Activated naive CD4-positive, alpha-beta T cell treated with anti-CD3 and anti-CD28 coated beads, Interleukin-2, amount 50 U/mL, for 24 hours (primary cell): ENCODE measurements around the gene GALNT17.
"Not testable (repeated sequence)": the region's sequence is repeated elsewhere in the genome, so short reads cannot be mapped to it uniquely, and the experiment has no call there.

ENCODE experiments used
- H3K27ac Mint-ChIP-seq: one replicate; pipeline ENCODE4 v1.8.0; 2021; ENCODE audit warnings: mild to moderate bottlenecking, mixed read lengths
- H3K27me3 Mint-ChIP-seq: one replicate; pipeline ENCODE4 v1.8.0; 2021; ENCODE audit warnings: mixed read lengths
- H3K36me3 Mint-ChIP-seq: one replicate; pipeline ENCODE4 v1.8.0; 2021; ENCODE audit warnings: mixed read lengths
- H3K4me1 Mint-ChIP-seq: one replicate; pipeline ENCODE4 v1.8.0; 2021; ENCODE audit warnings: mixed read lengths
- H3K4me3 Mint-ChIP-seq: one replicate; pipeline ENCODE4 v1.8.0; 2021; ENCODE audit warnings: mild to moderate bottlenecking, mixed read lengths
- H3K9me3 Mint-ChIP-seq: one replicate; pipeline ENCODE4 v1.8.0; 2021; ENCODE audit warnings: mixed read lengths

The GALNT17 gene

GRCh38 chr7:71643031-71643430 lies 511.1 kb downstream of the GALNT17 start:
- not testable (repeated sequence) for H3K4me3 Mint-ChIP-seq, H3K36me3 Mint-ChIP-seq, H3K27me3 Mint-ChIP-seq, H3K9me3 Mint-ChIP-seq, H3K4me1 Mint-ChIP-seq, H3K27ac Mint-ChIP-seq

GRCh38 chr7:71645836-71646235 lies 513.9 kb downstream of the GALNT17 start:
- H3K4me1 Mint-ChIP-seq = no peaks in the 10 kb centered on the region
- H3K9me3 Mint-ChIP-seq = peaks cover 2% of the 10 kb centered on the region
- no peak overlapping the region for H3K27ac Mint-ChIP-seq

GRCh38 chr7:71649812-71650211 lies 517.9 kb downstream of the GALNT17 start:
- H3K9me3 Mint-ChIP-seq = peaks cover 6% of the 10 kb centered on the region
- H3K36me3 Mint-ChIP-seq = no peaks in the 10 kb centered on the region
- H3K27me3 Mint-ChIP-seq = no peaks in the 10 kb centered on the region
- no peak overlapping the region for H3K4me3 Mint-ChIP-seq
- H3K27ac Mint-ChIP-seq = no peak overlapping the region
- no peaks in the 10 kb centered on the region for H3K4me1 Mint-ChIP-seq

More at GRCh38 chr7:71645836-71646235, 513.9 kb downstream of the GALNT17 start:
- H3K36me3 Mint-ChIP-seq = no peaks in the 10 kb centered on the region
- no peak overlapping the region for H3K4me3 Mint-ChIP-seq
- no peaks in the 10 kb centered on the region for H3K27me3 Mint-ChIP-seq

GRCh38 chr7:71650653-71651337 lies 518.9 kb downstream of the GALNT17 start:
- no peaks in the 10 kb centered on the region for H3K4me1 Mint-ChIP-seq
- no peak overlapping the region for H3K4me3 Mint-ChIP-seq
- H3K9me3 Mint-ChIP-seq = peaks cover 6% of the 10 kb centered on the region
- H3K27me3 Mint-ChIP-seq = no peaks in the 10 kb centered on the region
- H3K36me3 Mint-ChIP-seq = no peaks in the 10 kb centered on the region
- no peak overlapping the region for H3K27ac Mint-ChIP-seq

GRCh38 chr7:71652510-71652909 lies 520.6 kb downstream of the GALNT17 start:
- Mint-ChIP-seq H3K36me3 (no peaks in the 10 kb centered on the region), H3K27me3 (no peaks in the 10 kb centered on the region), H3K9me3 (peaks cover 13% of the 10 kb centered on the region), H3K4me3 (no peak overlapping the region), H3K27ac (no peak overlapping the region), H3K4me1 (no peaks in the 10 kb centered on the region)

- no peaks in the 10 kb centered on the region for H3K27me3 Mint-ChIP-seq
- peaks cover 8% of the 10 kb centered on the region for H3K9me3 Mint-ChIP-seq
- H3K4me1 Mint-ChIP-seq = no peaks in the 10 kb centered on the region
- H3K36me3 Mint-ChIP-seq = no peaks in the 10 kb centered on the region
- H3K27ac Mint-ChIP-seq = no peak overlapping the region
- no peak overlapping the region for H3K4me3 Mint-ChIP-seq
These were observed 525.4 kb downstream of the GALNT17 start for GRCh38 chr7:71657386-71657785.

- H3K4me1 Mint-ChIP-seq = no peaks in the 10 kb centered on the region
- H3K9me3 Mint-ChIP-seq = peaks cover 8% of the 10 kb centered on the region
- H3K36me3 Mint-ChIP-seq = no peaks in the 10 kb centered on the region
- no peak overlapping the region for H3K27ac Mint-ChIP-seq
- H3K4me3 Mint-ChIP-seq = no peak overlapping the region
- no peaks in the 10 kb centered on the region for H3K27me3 Mint-ChIP-seq
These were observed 527.7 kb downstream of the GALNT17 start for GRCh38 chr7:71659622-71660021.

GRCh38 chr7:71661671-71662224 lies 529.8 kb downstream of the GALNT17 start:
- Mint-ChIP-seq H3K36me3 (no peaks in the 10 kb centered on the region), H3K27ac (no peak overlapping the region), H3K4me3 (no peak overlapping the region), H3K27me3 (no peaks in the 10 kb centered on the region), H3K4me1 (no peaks in the 10 kb centered on the region), H3K9me3 (peaks cover 4% of the 10 kb centered on the region)

- no peak overlapping the region for H3K27ac Mint-ChIP-seq
- peaks cover 6% of the 10 kb centered on the region for H3K9me3 Mint-ChIP-seq
- H3K4me1 Mint-ChIP-seq = no peaks in the 10 kb centered on the region
- no peak overlapping the region for H3K4me3 Mint-ChIP-seq
- no peaks in the 10 kb centered on the region for H3K27me3 Mint-ChIP-seq
- no peaks in the 10 kb centered on the region for H3K36me3 Mint-ChIP-seq
These were observed 533.8 kb downstream of the GALNT17 start for GRCh38 chr7:71665716-71666115.

- Mint-ChIP-seq H3K4me3 (no peak overlapping the region), H3K27ac (no peak overlapping the region), H3K9me3 (peaks cover 6% of the 10 kb centered on the region)
These were observed 536.6 kb downstream of the GALNT17 start for GRCh38 chr7:71668572-71668971.

GRCh38 chr7:71679480-71679879 lies 547.5 kb downstream of the GALNT17 start:
- Mint-ChIP-seq H3K27me3 (no peaks in the 10 kb centered on the region), H3K27ac (no peak overlapping the region), H3K9me3 (no peaks in the 10 kb centered on the region), H3K4me3 (no peak overlapping the region), H3K36me3 (no peaks in the 10 kb centered on the region), H3K4me1 (no peaks in the 10 kb centered on the region)

More at GRCh38 chr7:71668572-71668971, 536.6 kb downstream of the GALNT17 start:
- Mint-ChIP-seq H3K4me1 (no peaks in the 10 kb centered on the region), H3K36me3 (no peaks in the 10 kb centered on the region), H3K27me3 (no peaks in the 10 kb centered on the region)

GRCh38 chr7:71682181-71682580 lies 550.2 kb downstream of the GALNT17 start:
- H3K27ac Mint-ChIP-seq = no peak overlapping the region
- no peaks in the 10 kb centered on the region for H3K9me3 Mint-ChIP-seq
- no peak overlapping the region for H3K4me3 Mint-ChIP-seq
- no peaks in the 10 kb centered on the region for H3K36me3 Mint-ChIP-seq
- no peaks in the 10 kb centered on the region for H3K27me3 Mint-ChIP-seq
- no peaks in the 10 kb centered on the region for H3K4me1 Mint-ChIP-seq

- H3K27me3 Mint-ChIP-seq = no peaks in the 10 kb centered on the region
- H3K4me1 Mint-ChIP-seq = no peaks in the 10 kb centered on the region
- no peaks in the 10 kb centered on the region for H3K36me3 Mint-ChIP-seq
- peaks cover under 1% of the 10 kb centered on the region for H3K9me3 Mint-ChIP-seq
- H3K27ac Mint-ChIP-seq = no peak overlapping the region
- no peak overlapping the region for H3K4me3 Mint-ChIP-seq
These were observed 551.2 kb downstream of the GALNT17 start for GRCh38 chr7:71682841-71683781.

GRCh38 chr7:71687286-71687685 lies 555.3 kb downstream of the GALNT17 start:
- H3K9me3 Mint-ChIP-seq = peaks cover 6% of the 10 kb centered on the region
- H3K27me3 Mint-ChIP-seq = no peaks in the 10 kb centered on the region
- H3K36me3 Mint-ChIP-seq = no peaks in the 10 kb centered on the region
- H3K4me1 Mint-ChIP-seq = no peaks in the 10 kb centered on the region
- H3K4me3 Mint-ChIP-seq = no peak overlapping the region
- no peak overlapping the region for H3K27ac Mint-ChIP-seq

GRCh38 chr7:71687831-71688599 lies 556.1 kb downstream of the GALNT17 start:
- Mint-ChIP-seq H3K36me3 (no peaks in the 10 kb centered on the region), H3K4me3 (no peak overlapping the region), H3K27ac (no peak overlapping the region), H3K9me3 (peaks cover 6% of the 10 kb centered on the region), H3K4me1 (no peaks in the 10 kb centered on the region), H3K27me3 (no peaks in the 10 kb centered on the region)
